Osteoblast (primary cell): ENCODE data around the gene CNDP2. TPM values are rescaled to one million over a fixed set of nuclear protein-coding genes. Genes with fewer than 3 reads are reported as not detected.

Experiments used
- DNase-seq: peaks from one replicate; pipeline ENCODE4 v3.0.0; 2011; ENCODE audit warnings: low spot score, mixed read lengths; ENCODE audit not compliant: insufficient read length; ENCODE audit errors: missing footprints
- H2AFZ ChIP-seq: 2 replicates; pipeline ENCODE4 v1.6.0; 2011; ENCODE audit warnings: mild to moderate bottlenecking, low read length
- H3K27ac ChIP-seq: 2 replicates; pipeline ENCODE4 v1.5.1; 2011; ENCODE audit warnings: mild to moderate bottlenecking, low read depth, low read length, moderate library complexity
- H3K27me3 ChIP-seq: 2 replicates; pipeline ENCODE4 v1.6.0; 2012; ENCODE audit warnings: mild to moderate bottlenecking, control low read depth, inconsistent platforms, low read length, moderate library complexity; ENCODE audit not compliant: insufficient read depth
- H3K36me3 ChIP-seq: 2 replicates; pipeline ENCODE4 v1.5.1; 2011; ENCODE audit warnings: mild to moderate bottlenecking, low read length, control low read depth, moderate library complexity; ENCODE audit not compliant: insufficient read depth
- H3K4me1 ChIP-seq: 2 replicates; pipeline ENCODE4 v1.5.1; 2011; ENCODE audit warnings: mild to moderate bottlenecking, low read length, control low read depth, moderate library complexity; ENCODE audit not compliant: insufficient read depth
- H3K4me2 ChIP-seq: 2 replicates; pipeline ENCODE4 v1.6.0; 2011; ENCODE audit warnings: mild to moderate bottlenecking, low read length; ENCODE audit not compliant: insufficient read depth
- H3K4me3 ChIP-seq: fragments of 200-600 bp; sonication (generic); 3 replicates; pipeline ENCODE4 v1.5.1; 2012; ENCODE audit warnings: mild to moderate bottlenecking, low read length, inconsistent platforms; ENCODE audit not compliant: insufficient read depth
- H3K79me2 ChIP-seq: 2 replicates; pipeline ENCODE4 v1.6.0; 2012; ENCODE audit warnings: mild to moderate bottlenecking, low read length, control low read depth, inconsistent platforms; ENCODE audit not compliant: insufficient read depth
- H3K9me3 ChIP-seq: 2 replicates; pipeline ENCODE4 v1.5.1; 2011; ENCODE audit warnings: low read depth, low read length, control low read depth
- H4K20me1 ChIP-seq: 2 replicates; pipeline ENCODE4 v1.6.0; 2012; ENCODE audit warnings: mild to moderate bottlenecking, low read length, control low read depth; ENCODE audit not compliant: insufficient read depth
- total RNA-seq: library from RNA; depleted of rRNA; stranded (reverse); fragments of >200 nt; gene quantifications from 2 replicates; pipeline ENCODE4 v1.2.3, GENCODE V29; 2012
- TF ChIP-seq, protein P1 (sequence below): IDR thresholded peaks from 2 replicates; pipeline ENCODE4 v1.5.1; 2011; ENCODE audit warnings: mild to moderate bottlenecking, low read depth, low read length, moderate library complexity; ENCODE audit errors: extremely low read depth

CNDP2 gene
- total RNA-seq, 1 donor: 25.3 TPM

- H3K4me3 ChIP-seq: no peak overlapping the region
- DNase-seq: no peak
- no peak overlapping the region for H3K27ac ChIP-seq
- H3K4me1 ChIP-seq: no peaks in the 10 kb centered on the region
- no peak overlapping the region for H3K4me2 ChIP-seq
- H3K9me3 ChIP-seq: no peaks in the 10 kb centered on the region
- H3K79me2 ChIP-seq: no peaks in the 10 kb centered on the region
- peaks cover 3% of the 10 kb centered on the region for H4K20me1 ChIP-seq
- H3K27me3 ChIP-seq: no peaks in the 10 kb centered on the region
- no peak overlapping the region for H2AFZ ChIP-seq
- TF ChIP-seq, protein P1, sequence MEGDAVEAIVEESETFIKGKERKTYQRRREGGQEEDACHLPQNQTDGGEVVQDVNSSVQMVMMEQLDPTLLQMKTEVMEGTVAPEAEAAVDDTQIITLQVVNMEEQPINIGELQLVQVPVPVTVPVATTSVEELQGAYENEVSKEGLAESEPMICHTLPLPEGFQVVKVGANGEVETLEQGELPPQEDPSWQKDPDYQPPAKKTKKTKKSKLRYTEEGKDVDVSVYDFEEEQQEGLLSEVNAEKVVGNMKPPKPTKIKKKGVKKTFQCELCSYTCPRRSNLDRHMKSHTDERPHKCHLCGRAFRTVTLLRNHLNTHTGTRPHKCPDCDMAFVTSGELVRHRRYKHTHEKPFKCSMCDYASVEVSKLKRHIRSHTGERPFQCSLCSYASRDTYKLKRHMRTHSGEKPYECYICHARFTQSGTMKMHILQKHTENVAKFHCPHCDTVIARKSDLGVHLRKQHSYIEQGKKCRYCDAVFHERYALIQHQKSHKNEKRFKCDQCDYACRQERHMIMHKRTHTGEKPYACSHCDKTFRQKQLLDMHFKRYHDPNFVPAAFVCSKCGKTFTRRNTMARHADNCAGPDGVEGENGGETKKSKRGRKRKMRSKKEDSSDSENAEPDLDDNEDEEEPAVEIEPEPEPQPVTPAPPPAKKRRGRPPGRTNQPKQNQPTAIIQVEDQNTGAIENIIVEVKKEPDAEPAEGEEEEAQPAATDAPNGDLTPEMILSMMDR: no peak
- H3K36me3 ChIP-seq: peaks cover 42% of the 10 kb centered on the region
Observed at GRCh38 chr18:74507097-74507881, 11.1 kb downstream of the CNDP2 start.

- no peak overlapping the region for H3K4me2 ChIP-seq
- H2AFZ ChIP-seq: no peak overlapping the region
- H3K27me3 ChIP-seq: no peaks in the 10 kb centered on the region
- peaks cover 41% of the 10 kb centered on the region for H3K36me3 ChIP-seq
- H3K27ac ChIP-seq: no peak overlapping the region
- H3K9me3 ChIP-seq: no peaks in the 10 kb centered on the region
- peaks cover 3% of the 10 kb centered on the region for H4K20me1 ChIP-seq
- no peak for DNase-seq
- TF ChIP-seq, protein P1: no peak
- no peaks in the 10 kb centered on the region for H3K79me2 ChIP-seq
- H3K4me1 ChIP-seq: no peaks in the 10 kb centered on the region
- no peak overlapping the region for H3K4me3 ChIP-seq
Observed at GRCh38 chr18:74507927-74508326, 11.8 kb downstream of the CNDP2 start.

DNA sequence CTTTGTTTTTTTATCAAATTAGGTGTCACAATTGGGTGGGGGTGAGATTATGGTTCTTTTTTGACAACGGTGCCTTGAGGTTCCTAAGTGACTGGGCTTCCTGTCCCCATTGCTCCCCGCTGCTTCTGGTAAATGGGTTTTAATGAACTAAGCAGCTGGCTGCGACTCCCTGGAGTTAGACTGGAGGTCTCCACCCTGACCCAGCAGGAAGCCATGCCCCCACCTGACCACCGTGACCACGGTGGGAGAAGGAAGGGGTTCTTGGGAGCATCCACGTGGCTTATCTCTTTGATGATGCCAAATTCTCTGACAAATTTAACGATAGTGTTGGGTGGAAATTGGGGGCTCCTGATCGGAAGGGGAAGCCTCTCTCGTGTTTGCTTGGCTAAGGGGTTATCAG lies 12.2 kb downstream of the CNDP2 start:
- TF ChIP-seq, protein P1: no peak
- H3K36me3 ChIP-seq: peaks cover 36% of the 10 kb centered on the region
- H3K27ac ChIP-seq: no peak overlapping the region

GRCh38 chr18:74508821-74509225 lies 12.7 kb downstream of the CNDP2 start:
- Histone ChIP-seq H3K27me3 (no peaks in the 10 kb centered on the region), H3K36me3 (peaks cover 34% of the 10 kb centered on the region), H4K20me1 (peaks cover 3% of the 10 kb centered on the region), H3K79me2 (no peaks in the 10 kb centered on the region), H3K9me3 (no peaks in the 10 kb centered on the region), H2AFZ (no peak overlapping the region), H3K4me2 (no peak overlapping the region), H3K4me1 (no peaks in the 10 kb centered on the region), H3K27ac (no peak overlapping the region), H3K4me3 (no peak overlapping the region)
- TF ChIP-seq, protein P1: no peak
- DNase-seq: no peak

More for the DNA sequence above, 12.2 kb downstream of the CNDP2 start:
- H2AFZ ChIP-seq: no peak overlapping the region
- no peaks in the 10 kb centered on the region for H3K4me1 ChIP-seq
- H3K27me3 ChIP-seq: no peaks in the 10 kb centered on the region
- H3K79me2 ChIP-seq: no peaks in the 10 kb centered on the region
- H3K4me2 ChIP-seq: no peak overlapping the region
- H3K4me3 ChIP-seq: no peak overlapping the region
- H3K9me3 ChIP-seq: no peaks in the 10 kb centered on the region
- DNase-seq: no peak
- peaks cover 3% of the 10 kb centered on the region for H4K20me1 ChIP-seq
